Endothelial cell of hepatic sinusoid (primary cell): ENCODE results near the gene FAAP24.
"Not testable (repeated sequence)": the region's sequence is repeated elsewhere in the genome, so short reads cannot be mapped to it uniquely, and the experiment has no call there.

Experiments
- in situ Hi-C: cut with HindIII; loops from 2 replicates; pipeline ENCODE4 v1.10.0; 2017; ENCODE audit warnings: low sequenced_read_pairs

Gene FAAP24, protein sequence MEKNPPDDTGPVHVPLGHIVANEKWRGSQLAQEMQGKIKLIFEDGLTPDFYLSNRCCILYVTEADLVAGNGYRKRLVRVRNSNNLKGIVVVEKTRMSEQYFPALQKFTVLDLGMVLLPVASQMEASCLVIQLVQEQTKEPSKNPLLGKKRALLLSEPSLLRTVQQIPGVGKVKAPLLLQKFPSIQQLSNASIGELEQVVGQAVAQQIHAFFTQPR

DNA sequence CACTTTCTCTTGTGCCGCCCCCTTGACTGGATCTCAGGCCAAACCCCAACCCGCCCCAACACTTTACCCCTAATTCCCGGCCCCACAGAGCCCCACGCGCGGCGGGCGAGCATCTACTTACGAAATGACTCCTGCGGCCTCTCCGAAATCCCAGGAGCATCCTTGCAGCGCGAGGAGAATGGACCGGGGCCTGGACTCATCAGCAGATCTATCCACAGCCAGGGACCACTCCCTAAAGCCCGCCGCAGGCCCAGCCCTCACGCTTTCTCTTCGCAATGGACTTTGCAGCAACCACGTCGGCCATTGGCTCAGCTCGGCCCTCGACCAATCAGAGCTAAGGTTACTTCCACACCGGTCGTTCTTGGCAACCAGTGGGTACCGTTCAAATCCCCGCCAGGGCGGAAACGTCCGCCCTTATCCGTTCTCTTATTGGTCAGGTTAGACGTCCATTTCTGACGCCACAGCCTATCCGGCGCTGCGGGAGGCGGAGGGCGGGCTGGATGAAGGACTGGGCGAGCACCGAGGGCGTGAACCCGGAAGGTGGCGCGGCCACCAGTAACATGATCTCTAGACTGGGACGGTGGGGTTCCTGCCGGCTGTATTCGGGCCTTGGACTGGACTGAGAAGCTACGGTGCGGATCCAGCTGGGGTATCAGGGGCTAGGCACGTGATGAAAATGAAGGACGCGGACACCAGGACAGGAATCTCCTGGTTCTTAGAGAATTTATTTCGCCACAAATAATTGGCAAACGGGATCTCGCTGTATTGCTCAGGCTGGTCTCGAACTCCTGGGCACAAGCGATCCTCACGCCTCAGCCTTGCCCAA is at the start of gene FAAP24, which contains the start of gene CEP89:
FAAP24 (plus strand) TSS at position 528 of the 826 bp plus-strand sequence. CDS start 955 bp downstream, outside the sequence.
CEP89 (minus strand) TSS at position 244 of the 826 bp plus-strand sequence; CDS start at position 160, 84 bp downstream.
- in situ Hi-C loops = no loop called here

DNA sequence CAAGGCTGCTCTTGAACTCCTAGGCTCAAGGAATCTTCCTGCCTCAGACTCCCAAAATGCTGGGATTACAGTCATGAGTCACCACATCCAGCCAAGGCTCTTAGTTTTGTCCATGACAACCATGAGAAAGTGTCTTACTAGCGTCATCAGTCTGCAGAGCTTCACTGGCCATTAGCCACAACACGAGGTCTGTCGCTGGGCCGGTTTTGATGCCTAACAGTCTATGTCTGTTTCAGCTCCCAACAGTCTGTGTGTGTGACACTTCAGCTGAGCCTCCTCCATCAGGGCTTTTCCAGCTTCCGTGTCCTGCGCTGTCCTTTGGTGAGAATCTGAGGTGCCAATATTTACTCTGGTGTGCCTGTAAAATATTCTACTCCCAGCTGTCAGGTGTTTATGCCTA is 47.8 kb upstream of the FAAP24 start:
- in situ Hi-C loops = no loop called here

DNA sequence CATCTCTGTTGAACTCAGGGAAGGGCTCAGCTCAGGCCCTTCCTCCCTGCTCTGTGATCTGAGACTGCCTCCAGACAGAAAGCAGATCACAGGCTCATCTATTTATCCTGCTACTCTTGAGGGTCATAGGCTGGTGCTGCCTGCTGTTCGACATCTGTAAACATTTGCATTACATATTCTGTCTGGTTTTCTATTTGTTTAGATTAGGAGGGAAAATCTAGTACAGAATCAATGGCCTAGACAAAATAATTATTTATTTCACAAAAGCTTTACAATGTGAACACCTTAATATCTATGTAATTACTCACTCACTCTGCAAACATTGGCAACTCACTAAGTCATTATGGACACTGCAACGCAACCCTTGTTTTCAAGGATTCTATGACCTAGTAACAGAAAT is 43.2 kb upstream of the FAAP24 start:
- in situ Hi-C loops = no loop called here

DNA sequence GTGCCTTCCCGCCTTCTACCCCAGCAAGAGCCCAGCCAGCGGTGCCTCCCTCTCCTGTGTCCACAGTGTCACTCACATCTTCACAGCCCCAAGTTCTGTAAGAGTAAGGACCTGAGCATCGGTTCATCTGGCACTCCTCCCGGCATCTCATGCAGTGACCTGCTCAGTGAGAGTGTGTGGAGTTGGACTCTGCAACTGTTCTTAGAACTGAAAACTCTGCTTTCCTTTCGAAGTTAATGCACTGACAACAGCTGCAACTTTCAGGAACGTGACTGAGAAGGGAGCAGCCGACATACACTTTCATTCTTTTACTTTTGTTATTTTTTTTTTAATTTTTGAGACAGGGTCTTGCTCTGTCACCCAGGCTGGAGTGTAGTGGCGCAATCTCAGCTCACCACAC is 41.5 kb upstream of the FAAP24 start:
- in situ Hi-C loops = no loop called here

DNA sequence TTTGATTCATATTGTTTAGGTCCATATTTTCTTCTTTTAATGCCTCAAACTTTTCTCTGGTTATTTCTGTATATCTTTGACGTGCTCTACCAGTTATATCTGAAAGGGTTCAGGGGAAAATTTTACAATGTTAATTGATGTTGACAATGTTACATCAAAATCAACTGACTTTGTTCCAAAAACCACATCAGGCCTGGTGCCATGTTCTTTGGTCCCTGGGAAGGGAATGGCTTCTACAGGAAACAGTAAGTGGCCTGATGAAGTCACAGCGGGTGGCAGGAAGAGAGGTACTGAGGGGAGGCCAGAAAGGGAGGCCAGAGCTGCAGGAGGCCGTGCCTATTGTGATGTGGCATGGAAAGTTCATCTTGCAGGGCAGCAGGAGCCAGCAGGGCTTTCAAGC is 38.5 kb upstream of the FAAP24 start:
- in situ Hi-C loops = no loop called here

DNA sequence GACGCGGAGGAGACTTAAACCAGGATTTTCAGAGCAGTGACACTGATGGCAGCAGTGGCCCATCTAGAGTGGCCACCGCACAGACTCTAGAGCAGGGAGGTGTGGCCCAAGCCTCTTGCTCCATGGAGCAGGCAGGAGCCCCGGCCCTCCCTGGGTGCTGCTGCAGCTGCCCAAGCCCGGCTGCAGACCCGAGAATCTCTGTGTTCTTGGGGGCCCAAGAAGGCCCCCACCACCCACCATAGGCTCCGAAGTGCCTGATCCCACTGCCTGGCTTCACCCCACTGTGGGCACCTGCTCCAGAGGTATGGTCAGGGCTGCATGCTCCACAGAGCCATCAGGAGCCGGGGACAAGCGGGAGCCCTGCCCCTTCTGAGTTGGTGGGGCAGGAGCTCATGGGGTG is 36.4 kb upstream of the FAAP24 start:
- in situ Hi-C loops = no loop called here

DNA sequence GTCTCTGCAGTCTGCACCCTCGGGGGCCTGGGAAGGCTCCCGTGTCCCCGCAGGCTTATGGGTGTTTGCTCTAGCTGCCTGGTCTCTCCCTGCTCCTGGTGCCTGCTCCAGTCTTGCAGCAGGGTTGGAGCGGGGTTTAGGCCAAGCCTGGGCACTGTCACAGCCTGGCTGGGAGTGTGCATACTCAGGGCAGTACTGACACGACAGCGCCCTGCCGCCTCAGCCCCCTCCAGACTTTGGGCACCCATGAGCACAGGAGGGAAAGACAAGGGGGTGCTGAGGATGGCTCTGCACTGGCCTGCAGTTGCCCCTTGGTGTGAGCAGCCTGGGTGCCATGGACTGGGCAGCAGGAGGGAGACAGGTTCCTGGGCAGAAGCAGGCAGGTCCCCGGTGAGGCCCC is 36.0 kb upstream of the FAAP24 start:
- in situ Hi-C loops = no loop called here

DNA sequence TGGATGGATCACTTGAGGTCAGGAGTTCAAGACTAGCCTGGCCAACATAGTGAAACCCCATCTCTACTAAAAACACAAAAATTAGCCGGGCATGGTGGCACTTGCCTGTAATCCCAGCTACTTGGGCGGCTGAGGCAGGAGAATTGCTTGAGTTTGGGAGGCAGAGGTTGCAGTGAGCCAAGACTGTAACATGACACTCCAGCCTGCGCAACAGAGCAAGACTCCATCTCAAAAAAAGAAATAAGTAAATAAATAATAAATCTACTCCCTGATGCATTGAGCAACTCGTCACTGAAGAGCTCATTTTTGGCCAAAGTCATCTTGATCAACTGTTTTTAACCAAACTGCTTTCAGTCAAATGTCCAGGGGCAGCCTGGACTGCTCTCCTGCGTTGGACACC is 30.8 kb upstream of the FAAP24 start:
- in situ Hi-C loops = not testable (repeated sequence)

DNA sequence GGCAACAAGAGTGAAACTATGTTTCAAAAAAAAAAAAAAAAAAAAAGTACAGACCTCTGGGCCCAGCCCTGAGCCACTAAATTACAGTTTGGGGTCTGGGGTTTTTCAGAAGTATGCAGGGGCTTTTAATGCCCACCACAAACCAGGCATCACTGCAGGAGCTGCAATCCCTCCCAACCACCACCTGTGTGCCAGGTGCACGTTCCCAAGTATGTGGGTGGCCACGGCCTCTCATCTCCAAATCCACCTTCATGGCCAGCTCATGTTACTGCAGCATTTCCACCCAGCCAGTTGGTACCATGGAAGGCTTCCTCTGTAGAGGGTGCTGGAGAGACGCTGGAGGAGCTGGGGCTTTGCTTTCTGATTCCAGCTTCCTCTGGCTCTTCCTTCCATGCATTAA is 26.8 kb upstream of the FAAP24 start:
- in situ Hi-C loops = no loop called here

DNA sequence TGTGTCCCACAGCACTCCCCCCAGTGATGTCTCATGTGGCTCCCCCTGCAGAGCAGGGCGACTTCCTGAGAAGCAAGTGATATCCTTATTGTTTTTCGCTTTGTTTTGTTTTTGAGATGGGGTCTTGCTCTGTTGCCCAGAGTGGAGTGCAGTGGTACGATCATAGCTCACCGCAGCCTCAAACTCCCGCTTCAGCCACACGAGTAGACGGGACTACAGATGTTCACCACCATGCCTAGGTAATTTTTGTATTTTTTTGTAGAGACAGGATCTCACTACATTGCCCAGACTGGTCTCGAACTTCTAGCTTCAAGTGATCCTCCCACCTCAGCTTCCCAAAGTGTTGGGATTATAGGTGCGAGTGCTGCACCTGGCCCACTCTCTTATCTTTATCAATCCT is 5.3 kb upstream of the FAAP24 start:
- in situ Hi-C loops = no loop called here

DNA sequence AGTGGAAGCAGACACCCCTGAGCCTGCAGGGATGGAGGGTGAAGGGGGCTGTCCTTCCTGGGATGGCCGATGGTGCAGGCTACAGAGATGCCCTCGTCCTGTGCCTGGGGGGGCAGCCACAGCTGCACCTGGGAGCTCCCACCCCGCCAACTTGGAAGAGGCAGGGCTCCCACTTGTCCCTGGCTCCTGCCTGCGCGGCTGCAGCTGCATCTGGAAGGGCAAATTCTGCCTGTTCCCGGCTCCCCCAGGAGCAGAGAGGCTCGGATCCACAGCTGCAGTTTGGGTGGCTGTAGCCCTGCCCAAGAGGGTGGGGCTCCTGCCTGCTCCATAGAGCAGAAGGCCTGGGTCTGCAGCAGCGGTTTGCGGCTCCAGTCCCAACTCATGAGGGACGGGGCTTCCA is 2.5 kb upstream of the FAAP24 start:
- in situ Hi-C loops = no loop called here

DNA sequence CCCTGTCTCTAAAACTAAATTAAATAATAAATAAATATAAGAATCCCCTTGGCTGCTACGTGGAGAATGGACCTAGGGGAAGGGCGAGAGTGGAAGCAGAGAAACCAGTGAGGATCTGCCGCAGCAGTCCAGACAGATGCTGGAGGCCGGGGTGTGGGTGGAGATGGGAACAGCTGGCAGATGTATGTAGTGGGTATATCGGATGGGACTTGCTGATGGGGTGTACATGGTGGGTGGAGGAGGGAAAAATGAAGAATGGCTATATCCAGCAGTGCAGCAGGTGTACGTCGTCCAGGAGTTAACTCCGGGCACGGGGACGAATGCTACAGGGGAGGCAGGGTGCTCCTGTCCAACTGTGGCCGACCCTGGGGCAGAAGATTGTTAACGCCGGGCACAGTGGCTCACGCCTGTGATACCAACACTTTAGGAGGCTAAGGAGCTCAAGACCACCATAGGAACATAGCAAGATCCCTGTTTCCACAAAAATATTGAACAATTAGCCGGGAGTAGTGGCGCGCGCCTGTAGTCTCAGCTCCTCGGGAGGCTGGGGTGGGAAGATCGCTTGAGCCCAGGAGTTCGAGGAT is 938 bp upstream of the FAAP24 start:
- in situ Hi-C loops = no loop called here

DNA sequence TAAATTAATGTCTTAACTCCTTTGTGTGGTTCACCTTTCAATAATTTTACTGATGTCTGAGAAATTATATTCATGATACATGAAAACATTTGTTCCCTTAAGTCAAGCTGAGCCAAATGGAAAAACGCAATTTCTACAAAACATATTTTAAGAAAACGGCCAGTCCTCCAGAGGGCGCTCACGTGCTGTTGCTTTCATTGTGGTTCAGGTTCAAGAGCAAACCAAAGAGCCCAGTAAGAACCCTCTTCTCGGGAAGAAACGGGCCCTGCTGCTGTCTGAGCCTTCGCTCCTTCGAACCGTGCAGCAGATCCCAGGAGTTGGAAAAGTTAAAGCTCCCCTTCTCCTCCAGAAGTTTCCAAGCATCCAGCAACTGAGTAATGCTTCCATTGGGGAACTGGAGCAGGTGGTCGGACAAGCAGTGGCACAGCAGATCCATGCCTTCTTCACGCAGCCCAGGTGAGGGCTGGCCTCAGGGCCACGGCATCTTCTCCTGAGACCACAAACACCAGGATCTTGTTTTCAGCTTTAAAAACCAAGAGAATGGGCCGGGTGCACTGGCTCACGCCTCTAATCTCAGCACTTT is 4.3 kb downstream of the FAAP24 start:
- in situ Hi-C loops = no loop called here

DNA sequence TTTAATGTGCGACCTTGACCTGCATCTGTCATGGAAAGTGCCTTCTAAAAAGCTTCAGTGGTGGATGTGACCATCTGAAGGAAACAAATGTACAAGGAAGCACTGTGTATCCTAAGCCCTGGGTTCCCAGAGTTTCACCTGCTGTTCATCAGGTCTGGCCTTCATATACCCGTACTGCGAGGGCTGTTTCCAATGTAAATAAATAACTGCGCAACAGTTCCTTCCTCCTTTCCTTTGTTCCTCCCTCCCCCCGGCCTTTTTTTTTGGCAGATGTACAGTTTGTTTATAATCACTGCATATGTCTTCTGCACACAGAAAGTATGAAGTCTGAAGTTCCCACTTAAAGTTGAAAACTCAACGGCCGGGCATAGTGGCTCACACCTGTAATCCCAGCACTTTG is 5.2 kb downstream of the FAAP24 start:
- in situ Hi-C loops = no loop called here

DNA sequence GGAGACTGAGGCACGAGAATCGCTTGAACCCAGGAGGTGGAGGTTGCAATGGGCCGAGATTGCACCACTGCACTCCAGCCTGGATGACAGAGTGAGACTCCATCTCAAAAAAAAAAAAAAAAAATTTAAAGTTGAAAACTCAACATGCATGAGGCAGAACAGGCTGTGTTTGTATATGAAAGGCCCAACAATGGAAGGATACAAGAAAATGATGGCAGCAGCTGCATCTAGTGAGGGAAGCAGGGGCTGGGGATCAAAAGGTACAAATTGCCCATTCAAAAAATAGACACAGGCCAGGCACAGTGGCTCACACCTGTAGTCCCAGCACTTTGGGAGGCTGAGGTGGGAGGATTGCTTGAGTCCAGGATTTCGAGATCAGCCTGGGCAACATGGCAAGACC is 5.8 kb downstream of the FAAP24 start:
- in situ Hi-C loops = not testable (repeated sequence)

DNA sequence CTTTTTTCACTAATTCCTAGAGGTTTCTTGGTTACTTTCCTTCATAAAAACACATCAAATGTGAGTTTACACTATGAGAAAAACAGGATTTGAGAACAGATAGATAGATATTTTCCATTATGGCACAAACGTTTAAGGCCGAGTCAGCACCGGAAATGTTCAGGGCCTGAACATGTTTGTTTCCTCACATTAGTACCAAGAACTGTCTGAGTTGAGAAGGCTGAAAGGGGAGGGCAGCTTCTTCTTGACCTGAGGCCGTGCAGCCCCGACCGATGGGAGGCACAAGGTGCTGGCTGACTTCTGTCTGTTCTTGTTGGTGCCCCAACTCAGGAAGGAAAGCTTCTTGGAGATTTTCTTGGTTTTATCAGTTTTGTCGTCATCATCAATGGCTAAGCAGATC is 7.8 kb downstream of the FAAP24 start:
- in situ Hi-C loops = loop anchor here (10.0 kb wide), 1 partner anchor 135 kb away; no protein-coding TSS in a partner anchor

DNA sequence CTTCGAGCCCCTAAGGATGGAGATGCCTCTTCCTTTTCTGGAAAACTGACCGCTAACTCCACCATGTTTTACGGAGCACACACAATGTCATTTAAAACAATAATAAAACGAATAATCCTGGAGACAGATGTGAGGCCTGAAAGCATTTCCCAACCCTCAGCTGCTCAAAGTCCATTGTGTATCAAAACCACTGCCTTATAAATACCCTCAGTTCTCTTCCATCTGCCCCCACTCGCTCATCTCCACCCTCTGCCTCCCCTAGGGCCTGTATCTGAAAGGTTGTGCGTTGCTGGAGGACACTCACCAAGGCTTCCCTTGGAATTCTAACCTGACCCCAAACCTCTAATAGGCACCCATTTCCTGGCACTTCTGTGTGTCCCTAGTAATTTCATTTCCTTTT is 10.4 kb downstream of the FAAP24 start:
- in situ Hi-C loops = loop anchor here (10.0 kb wide), 1 partner anchor 132 kb away; no protein-coding TSS in a partner anchor

DNA sequence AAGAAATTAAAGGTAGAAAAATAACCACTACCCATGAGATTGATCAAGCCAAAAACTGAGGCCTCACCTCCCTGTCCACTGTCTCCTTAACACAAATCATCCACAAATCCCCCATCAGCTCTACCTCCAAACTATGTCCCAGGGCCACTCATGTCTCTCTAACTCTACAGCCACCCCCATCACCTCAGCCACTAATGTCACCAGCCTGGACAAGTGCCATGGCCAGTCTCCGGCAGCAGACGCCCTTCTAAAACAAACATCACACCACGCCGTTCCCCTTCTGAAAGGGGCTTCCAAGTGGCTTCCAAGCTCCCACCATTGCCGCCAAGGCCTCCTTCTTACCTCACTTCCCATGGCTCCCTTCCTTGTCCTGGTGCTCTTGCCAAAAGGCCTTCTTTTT is 16.2 kb downstream of the FAAP24 start:
- in situ Hi-C loops = loop anchor here (10.0 kb wide), 1 partner anchor 127 kb away; no protein-coding TSS in a partner anchor

DNA sequence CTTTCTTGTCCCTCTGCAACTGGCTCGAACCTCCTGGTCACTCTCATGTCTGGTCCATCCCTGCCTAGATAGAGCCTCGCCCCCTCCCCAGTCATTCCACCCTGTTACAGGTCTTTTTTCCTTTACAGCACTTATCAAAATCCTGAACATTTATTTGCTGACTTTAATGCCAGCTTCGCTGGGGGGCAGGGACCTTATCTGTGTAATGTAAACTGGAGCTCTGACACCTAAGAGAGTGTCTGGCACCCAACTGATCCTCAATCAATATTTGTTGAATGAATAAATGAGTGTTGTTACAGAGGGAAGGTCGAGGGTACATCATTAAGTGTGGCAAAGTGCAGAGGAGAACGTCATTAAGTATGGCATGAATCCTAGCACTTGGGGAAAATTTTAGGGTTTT is 16.7 kb downstream of the FAAP24 start:
- in situ Hi-C loops = loop anchor here (10.0 kb wide), 1 partner anchor 126 kb away; no protein-coding TSS in a partner anchor

DNA sequence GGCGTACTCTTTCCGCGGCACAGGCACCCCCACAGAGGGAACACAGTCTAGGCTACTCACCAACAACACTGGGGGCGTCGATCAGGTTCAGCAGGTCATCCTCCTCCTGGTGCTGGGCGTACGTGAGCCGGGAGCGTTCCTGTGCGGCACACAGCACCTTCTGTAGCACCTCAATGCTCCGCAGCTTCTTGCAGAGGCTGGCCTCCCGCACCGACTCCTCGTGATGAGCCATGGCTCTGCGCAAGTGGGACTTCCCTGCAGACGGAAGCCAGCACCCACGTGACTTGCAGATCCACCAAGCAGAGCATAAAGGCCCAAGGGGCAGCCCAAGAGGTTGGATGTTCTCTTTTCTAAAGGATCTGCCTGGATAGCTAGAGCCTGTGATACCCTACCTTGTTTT is 23.9 kb downstream of the FAAP24 start:
- in situ Hi-C loops = not testable (repeated sequence)

DNA sequence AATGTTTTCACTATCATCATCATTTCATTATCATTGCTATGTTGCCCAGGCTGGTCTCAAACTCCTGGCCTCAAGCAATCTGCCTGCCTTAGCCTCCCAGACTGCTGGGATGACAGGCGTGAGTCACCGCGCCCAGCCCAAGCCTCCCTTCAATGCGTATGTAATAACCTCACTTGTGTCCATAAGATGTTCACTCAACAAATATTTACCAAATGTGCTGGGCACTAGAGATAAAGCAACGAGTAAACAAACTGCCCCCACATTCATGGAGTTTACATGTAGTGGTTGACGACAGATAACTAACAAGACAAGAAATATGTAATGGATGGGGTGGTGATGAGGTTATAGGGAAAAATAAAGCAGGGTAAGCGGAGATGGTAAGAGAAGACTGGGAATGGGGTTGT is 25.0 kb downstream of the FAAP24 start:
- in situ Hi-C loops = not testable (repeated sequence)
